ENCODE data around the gene LEFTY1.
A peak's percentile ranks its signal among the peaks of the same experiment; 100 is the strongest.

LEFTY1 gene

GRCh38 chr1:225868631-225869330 lies 20.2 kb downstream of the LEFTY1 start:
- Mint-ChIP-seq H3K27me3 (ENCODE audit: low read depth, poor library complexity) (no peaks in the 10 kb centered on the region), H3K4me1 (peaks cover 45% of the 10 kb centered on the region), H3K9me3 (no peaks in the 10 kb centered on the region), H3K4me3 (no peak overlapping the region), H3K36me3 (ENCODE audit: low read depth) (peaks cover 35% of the 10 kb centered on the region), H3K27ac (no peak overlapping the region)
- DNase-seq = no peak
- TF ChIP-seq CTCF (IDR thresholded peaks at IDR 0.05) = no peak

GRCh38 chr1:225866981-225867380 lies 22.0 kb downstream of the LEFTY1 start:
- peak overlapping the region; percentile 87 for H3K27ac Mint-ChIP-seq
- H3K4me1 Mint-ChIP-seq = peaks cover 33% of the 10 kb centered on the region
- no peak for TF ChIP-seq CTCF (IDR thresholded peaks at IDR 0.05)
- no peaks in the 10 kb centered on the region for H3K27me3 Mint-ChIP-seq (ENCODE audit: low read depth, poor library complexity)
- no peak overlapping the region for H3K4me3 Mint-ChIP-seq
- DNase-seq = no peak
- H3K9me3 Mint-ChIP-seq = no peaks in the 10 kb centered on the region
- H3K36me3 Mint-ChIP-seq (ENCODE audit: low read depth) = peaks cover 37% of the 10 kb centered on the region

GRCh38 chr1:225866061-225866837 lies 22.7 kb downstream of the LEFTY1 start:
- DNase-seq = no peak
- TF ChIP-seq CTCF (IDR thresholded peaks at IDR 0.05) = no peak
- Mint-ChIP-seq H3K9me3 (no peaks in the 10 kb centered on the region), H3K4me1 (peaks cover 28% of the 10 kb centered on the region), H3K27ac (peak overlapping the region; percentile 91), H3K27me3 (ENCODE audit: low read depth, poor library complexity) (no peaks in the 10 kb centered on the region), H3K4me3 (no peak overlapping the region), H3K36me3 (ENCODE audit: low read depth) (peaks cover 41% of the 10 kb centered on the region)

GRCh38 chr1:225865514-225865913 lies 23.4 kb downstream of the LEFTY1 start:
- Mint-ChIP-seq H3K36me3 (ENCODE audit: low read depth) (peaks cover 41% of the 10 kb centered on the region), H3K4me3 (no peak overlapping the region), H3K9me3 (no peaks in the 10 kb centered on the region), H3K27ac (no peak overlapping the region), H3K4me1 (peaks cover 26% of the 10 kb centered on the region), H3K27me3 (ENCODE audit: low read depth, poor library complexity) (no peaks in the 10 kb centered on the region)
- no peak for TF ChIP-seq CTCF (IDR thresholded peaks at IDR 0.05)
- no peak for DNase-seq

- Mint-ChIP-seq H3K36me3 (ENCODE audit: low read depth) (peaks cover 30% of the 10 kb centered on the region), H3K4me1 (peaks cover 26% of the 10 kb centered on the region), H3K27me3 (ENCODE audit: low read depth, poor library complexity) (no peaks in the 10 kb centered on the region), H3K27ac (no peak overlapping the region), H3K9me3 (no peaks in the 10 kb centered on the region), H3K4me3 (no peak overlapping the region)
- DNase-seq = no peak
- TF ChIP-seq CTCF (IDR thresholded peaks at IDR 0.05) = no peak
Measured at GRCh38 chr1:225863167-225863566, 25.8 kb downstream of the LEFTY1 start.

Measured in nephron progenitor cell (in vitro differentiated cells).